ENCODE data around the gene F11R.
"Not testable (repeated sequence)": the region's sequence is repeated elsewhere in the genome, so short reads cannot be mapped to it uniquely, and the experiment has no call there.

Gene F11R

DNA sequence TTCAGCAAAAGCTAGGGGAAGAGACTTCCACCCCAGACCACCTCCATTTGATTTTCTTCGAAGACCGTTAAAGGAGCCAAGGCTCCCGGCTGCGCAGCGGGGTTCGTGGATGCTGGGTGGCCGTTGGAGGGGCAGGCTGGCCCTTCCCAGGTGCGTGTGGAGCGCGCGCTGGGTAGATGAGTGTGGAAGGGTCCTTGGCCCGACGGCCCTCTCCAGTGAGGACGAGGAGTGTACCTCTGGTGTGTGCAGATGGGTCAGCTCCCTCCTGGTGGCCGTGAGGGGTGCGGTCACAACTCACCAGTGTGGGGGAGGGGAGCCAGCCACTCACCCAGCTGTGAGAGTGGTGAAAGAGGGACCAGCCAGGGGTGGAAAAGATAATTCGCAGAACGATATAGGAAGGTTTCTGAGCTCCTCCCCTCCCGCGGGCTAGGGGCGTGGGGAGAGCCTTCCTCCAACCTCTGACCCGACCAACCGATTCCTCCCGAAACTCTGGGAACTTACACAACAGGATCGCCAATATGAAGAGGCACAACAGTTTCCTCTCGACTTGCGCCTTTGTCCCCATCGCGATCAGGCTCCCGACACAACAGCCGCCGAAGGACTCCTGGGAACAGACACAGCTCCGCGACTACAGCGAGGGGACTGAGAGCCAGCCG lies at the start of gene F11R:
Gene F11R, minus strand, starts transcription at position 644 of the 656 bp plus-strand sequence. Its CDS starts 79 bp downstream, at position 565.
- TF ChIP-seq YY1 (IDR thresholded peaks at IDR 0.05; ENCODE audit: insufficient read depth, insufficient read length) (no peak), ZNF274 (IDR thresholded peaks at IDR 0.05; ENCODE audit: low read depth, low read length) (no peak), SUZ12 (IDR thresholded peaks at IDR 0.05; ENCODE audit: extremely low read depth, insufficient read depth, insufficient read length) (no peak)
- peak within 1 kb of the TSS; percentile 96 for H3K9ac ChIP-seq (ENCODE audit: insufficient read length, low read depth)
- no peaks in the 10 kb centered on the region for H3K27me3 ChIP-seq (ENCODE audit: insufficient read depth, insufficient read length)
- peak within 1 kb of the TSS; percentile 99 for H3K4me3 ChIP-seq (ENCODE audit: insufficient read length, low read depth)
- H3K4me1 ChIP-seq (ENCODE audit: insufficient read depth, insufficient read length) = peaks cover 11% of the 10 kb centered on the region
- no peaks in the 10 kb centered on the region for H3K36me3 ChIP-seq (ENCODE audit: insufficient read depth, insufficient read length, low read length)
- peak; percentile 47 for DNase-seq (ENCODE audit: low read depth, low spot score)
- no peaks in the 10 kb centered on the region for H3K9me3 ChIP-seq (ENCODE audit: insufficient read depth, low read length)

DNA sequence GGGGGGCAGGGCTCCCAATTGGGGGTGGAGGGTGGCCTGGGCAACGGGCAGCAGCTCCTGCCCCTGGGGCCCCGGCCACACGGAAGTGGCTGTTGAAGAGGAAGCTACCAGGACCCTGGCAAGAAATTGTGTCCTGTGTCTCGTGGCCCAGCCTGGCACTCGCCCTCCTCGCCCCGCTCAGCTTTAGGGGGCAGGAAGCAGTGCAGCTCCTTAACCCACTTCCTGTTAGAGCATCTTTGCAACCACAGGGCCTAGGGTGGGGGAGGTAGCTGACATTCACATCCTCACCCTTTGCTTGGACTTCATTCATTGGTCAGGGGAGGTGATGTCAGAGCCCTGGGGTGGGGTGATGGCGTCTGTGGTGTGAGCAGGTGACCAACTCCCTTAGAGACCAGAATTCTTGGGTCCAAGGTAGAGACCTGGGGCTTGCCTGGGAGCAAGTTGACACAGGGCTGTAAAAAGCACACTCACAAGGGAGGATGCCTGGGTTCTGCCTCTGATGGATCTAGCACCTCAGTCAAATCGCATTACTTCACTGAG lies 48.8 kb upstream of the F11R start, which contains the start of gene ARHGAP30:
Gene ARHGAP30, minus strand, starts transcription at position 161 of the 540 bp plus-strand sequence. CDS start 267 bp downstream, outside the sequence.
- no peak for DNase-seq (ENCODE audit: low read depth, low spot score)
- H3K4me1 ChIP-seq (ENCODE audit: insufficient read depth, insufficient read length) = peaks cover 7% of the 10 kb centered on the region

GRCh38 chr1:161069241-161069640 lies 48.3 kb upstream of the F11R start:
- Histone ChIP-seq H3K9ac (ENCODE audit: insufficient read length, low read depth) (no peak overlapping the region), H3K9me3 (ENCODE audit: insufficient read depth, low read length) (peaks cover 8% of the 10 kb centered on the region; the same call in 1 of the 2 replicates), H3K4me3 (ENCODE audit: insufficient read length, low read depth) (no peak overlapping the region), H3K27me3 (ENCODE audit: insufficient read depth, insufficient read length) (no peaks in the 10 kb centered on the region), H3K4me1 (ENCODE audit: insufficient read depth, insufficient read length) (peaks cover 7% of the 10 kb centered on the region), H3K36me3 (ENCODE audit: insufficient read depth, insufficient read length, low read length) (no peaks in the 10 kb centered on the region)
- DNase-seq (ENCODE audit: low read depth, low spot score) = no peak
- TF ChIP-seq SUZ12 (IDR thresholded peaks at IDR 0.05; ENCODE audit: extremely low read depth, insufficient read depth, insufficient read length) = no peak
- no peak for TF ChIP-seq YY1 (IDR thresholded peaks at IDR 0.05; ENCODE audit: insufficient read depth, insufficient read length)
- TF ChIP-seq ZNF274 (IDR thresholded peaks at IDR 0.05; ENCODE audit: low read depth, low read length) = no peak

More for the DNA sequence above, 48.8 kb upstream of the F11R start, which contains the start of gene ARHGAP30:
- Histone ChIP-seq H3K4me3 (ENCODE audit: insufficient read length, low read depth) (no peak within 1 kb of the TSS), H3K9me3 (ENCODE audit: insufficient read depth, low read length) (peaks cover 8% of the 10 kb centered on the region; the same call in 1 of the 2 replicates), H3K9ac (ENCODE audit: insufficient read length, low read depth) (no peak within 1 kb of the TSS), H3K36me3 (ENCODE audit: insufficient read depth, insufficient read length, low read length) (no peaks in the 10 kb centered on the region), H3K27me3 (ENCODE audit: insufficient read depth, insufficient read length) (no peaks in the 10 kb centered on the region)
- TF ChIP-seq ZNF274 (IDR thresholded peaks at IDR 0.05; ENCODE audit: low read depth, low read length) (no peak), YY1 (IDR thresholded peaks at IDR 0.05; ENCODE audit: insufficient read depth, insufficient read length) (no peak), SUZ12 (IDR thresholded peaks at IDR 0.05; ENCODE audit: extremely low read depth, insufficient read depth, insufficient read length) (no peak)

- Histone ChIP-seq H3K9ac (ENCODE audit: insufficient read length, low read depth) (no peak overlapping the region), H3K4me1 (ENCODE audit: insufficient read depth, insufficient read length) (peaks cover 4% of the 10 kb centered on the region), H3K36me3 (ENCODE audit: insufficient read depth, insufficient read length, low read length) (no peaks in the 10 kb centered on the region), H3K4me3 (ENCODE audit: insufficient read length, low read depth) (no peak overlapping the region), H3K9me3 (ENCODE audit: insufficient read depth, low read length) (peaks cover 8% of the 10 kb centered on the region; the same call in 1 of the 2 replicates), H3K27me3 (ENCODE audit: insufficient read depth, insufficient read length) (no peaks in the 10 kb centered on the region)
- TF ChIP-seq YY1 (IDR thresholded peaks at IDR 0.05; ENCODE audit: insufficient read depth, insufficient read length) = no peak
- TF ChIP-seq ZNF274 (IDR thresholded peaks at IDR 0.05; ENCODE audit: low read depth, low read length) = no peak
- no peak for TF ChIP-seq SUZ12 (IDR thresholded peaks at IDR 0.05; ENCODE audit: extremely low read depth, insufficient read depth, insufficient read length)
- DNase-seq (ENCODE audit: low read depth, low spot score) = no peak
Measured at GRCh38 chr1:161068306-161069234, 47.6 kb upstream of the F11R start.

GRCh38 chr1:161066694-161067093 lies 45.7 kb upstream of the F11R start:
- TF ChIP-seq SUZ12 (IDR thresholded peaks at IDR 0.05; ENCODE audit: extremely low read depth, insufficient read depth, insufficient read length) (no peak), YY1 (IDR thresholded peaks at IDR 0.05; ENCODE audit: insufficient read depth, insufficient read length) (no peak), ZNF274 (IDR thresholded peaks at IDR 0.05; ENCODE audit: low read depth, low read length) (no peak)
- no peaks in the 10 kb centered on the region for H3K36me3 ChIP-seq (ENCODE audit: insufficient read depth, insufficient read length, low read length)
- H3K9ac ChIP-seq (ENCODE audit: insufficient read length, low read depth) = no peak overlapping the region
- peaks cover 8% of the 10 kb centered on the region; the same call in 1 of the 2 replicates for H3K9me3 ChIP-seq (ENCODE audit: insufficient read depth, low read length)
- DNase-seq (ENCODE audit: low read depth, low spot score) = no peak
- no peak overlapping the region for H3K4me3 ChIP-seq (ENCODE audit: insufficient read length, low read depth)
- H3K27me3 ChIP-seq (ENCODE audit: insufficient read depth, insufficient read length) = no peaks in the 10 kb centered on the region
- peaks cover 3% of the 10 kb centered on the region for H3K4me1 ChIP-seq (ENCODE audit: insufficient read depth, insufficient read length)

- not testable (repeated sequence) for H3K36me3 ChIP-seq (ENCODE audit: insufficient read depth, insufficient read length, low read length); H3K9me3 ChIP-seq (ENCODE audit: insufficient read depth, low read length); H3K9ac ChIP-seq (ENCODE audit: insufficient read length, low read depth); H3K4me1 ChIP-seq (ENCODE audit: insufficient read depth, insufficient read length); H3K27me3 ChIP-seq (ENCODE audit: insufficient read depth, insufficient read length); H3K4me3 ChIP-seq (ENCODE audit: insufficient read length, low read depth); DNase-seq (ENCODE audit: low read depth, low spot score)
Measured at GRCh38 chr1:161065681-161066080, 44.7 kb upstream of the F11R start.

DNA sequence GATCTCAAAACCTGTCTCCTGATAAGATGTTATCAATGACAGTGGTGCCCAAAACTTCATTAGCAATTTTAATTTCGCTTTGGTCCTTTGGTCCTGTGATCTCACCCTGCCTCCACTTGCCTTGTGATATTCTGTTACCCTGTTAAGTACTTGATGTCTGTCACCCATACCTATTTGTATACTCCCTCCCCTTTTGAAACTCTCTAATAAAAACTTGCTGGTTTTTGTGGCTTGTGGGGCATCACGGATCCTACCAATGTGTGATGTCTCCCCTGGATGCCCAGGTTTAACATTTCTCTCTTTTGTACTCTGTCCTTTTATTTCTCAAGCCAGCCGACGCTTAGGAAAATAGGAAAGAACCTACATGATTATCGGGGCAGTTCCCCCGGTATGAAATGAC lies 43.0 kb upstream of the F11R start:
- not testable (repeated sequence) for H3K4me1 ChIP-seq (ENCODE audit: insufficient read depth, insufficient read length); H3K9ac ChIP-seq (ENCODE audit: insufficient read length, low read depth); H3K36me3 ChIP-seq (ENCODE audit: insufficient read depth, insufficient read length, low read length)

More for the DNA sequence above, 43.0 kb upstream of the F11R start:
- not testable (repeated sequence) for DNase-seq (ENCODE audit: low read depth, low spot score); H3K4me3 ChIP-seq (ENCODE audit: insufficient read length, low read depth); H3K27me3 ChIP-seq (ENCODE audit: insufficient read depth, insufficient read length); H3K9me3 ChIP-seq (ENCODE audit: insufficient read depth, low read length)

Measured in NT2/D1 (cell line).